DND-41 (cell line): ENCODE measurements around the gene ERG28.
"Not testable (repeated sequence)": the region's sequence is repeated elsewhere in the genome, so short reads cannot be mapped to it uniquely, and the experiment has no call there.

Experiments
- EZH2 ChIP-seq: IDR thresholded peaks from 3 replicates; pipeline ENCODE4 v1.6.1; 2012; ENCODE audit warnings: borderline replicate concordance, low read depth, mild to moderate bottlenecking, moderate library complexity, low read length, inconsistent platforms; ENCODE audit not compliant: severe bottlenecking
- TF ChIP-seq, protein P1 (sequence below): IDR thresholded peaks from 2 replicates; pipeline ENCODE4 v1.5.1; 2012; ENCODE audit warnings: borderline replicate concordance, low read length, moderate library complexity, mild to moderate bottlenecking; ENCODE audit not compliant: poor library complexity, severe bottlenecking; ENCODE audit errors: extremely low read depth

- TF ChIP-seq, protein P1, sequence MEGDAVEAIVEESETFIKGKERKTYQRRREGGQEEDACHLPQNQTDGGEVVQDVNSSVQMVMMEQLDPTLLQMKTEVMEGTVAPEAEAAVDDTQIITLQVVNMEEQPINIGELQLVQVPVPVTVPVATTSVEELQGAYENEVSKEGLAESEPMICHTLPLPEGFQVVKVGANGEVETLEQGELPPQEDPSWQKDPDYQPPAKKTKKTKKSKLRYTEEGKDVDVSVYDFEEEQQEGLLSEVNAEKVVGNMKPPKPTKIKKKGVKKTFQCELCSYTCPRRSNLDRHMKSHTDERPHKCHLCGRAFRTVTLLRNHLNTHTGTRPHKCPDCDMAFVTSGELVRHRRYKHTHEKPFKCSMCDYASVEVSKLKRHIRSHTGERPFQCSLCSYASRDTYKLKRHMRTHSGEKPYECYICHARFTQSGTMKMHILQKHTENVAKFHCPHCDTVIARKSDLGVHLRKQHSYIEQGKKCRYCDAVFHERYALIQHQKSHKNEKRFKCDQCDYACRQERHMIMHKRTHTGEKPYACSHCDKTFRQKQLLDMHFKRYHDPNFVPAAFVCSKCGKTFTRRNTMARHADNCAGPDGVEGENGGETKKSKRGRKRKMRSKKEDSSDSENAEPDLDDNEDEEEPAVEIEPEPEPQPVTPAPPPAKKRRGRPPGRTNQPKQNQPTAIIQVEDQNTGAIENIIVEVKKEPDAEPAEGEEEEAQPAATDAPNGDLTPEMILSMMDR, result not testable (repeated sequence)
- not testable (repeated sequence) for TF ChIP-seq EZH2
Measured at GRCh38 chr14:75600100-75600499, 60.6 kb downstream of the ERG28 start.
